ENCODE results near the gene PM20D1. TPM values are rescaled to one million over a fixed set of nuclear protein-coding genes. Genes with fewer than 3 reads are reported as not detected.
A peak's percentile ranks its signal among the peaks of the same experiment; 100 is the strongest.
"Not testable (repeated sequence)": the region's sequence is repeated elsewhere in the genome, so short reads cannot be mapped to it uniquely, and the experiment has no call there.

Gene PM20D1
- total RNA-seq, result not detected in 2 replicates
- 0.02 TPM in 1 of 2 replicates, not detected in the other for polyA plus RNA-seq
- not detected in 2 replicates for polyA plus RNA-seq (2012)
- polyA minus RNA-seq (ENCODE audit: low replicate concordance), result not detected in 2 replicates

GRCh38 chr1:205849619-205850355, at the start of gene PM20D1:
Gene PM20D1, minus strand, starts transcription at chr1:205850132. Its CDS starts 60 bp downstream, at chr1:205850072.
- no peak within 1 kb of the TSS for H3K9ac ChIP-seq (ENCODE audit: insufficient read depth, low read length)
- H3K4me2 ChIP-seq (ENCODE audit: extremely low read depth, insufficient read depth, low read length), result peak within 1 kb of the TSS; percentile 3
- H3K79me2 ChIP-seq (ENCODE audit: control insufficient read depth, insufficient read depth, low read length), result no peaks in the 10 kb centered on the region
- H3K36me3 ChIP-seq (ENCODE audit: control insufficient read depth, insufficient read depth, low read length), result no peaks in the 10 kb centered on the region
- no peak within 1 kb of the TSS for H3K27ac ChIP-seq (ENCODE audit: insufficient read depth, low read length)
- no peaks in the 10 kb centered on the region for H3K9me3 ChIP-seq (ENCODE audit: control insufficient read depth, insufficient read depth, low read depth, low read length)
- no peaks in the 10 kb centered on the region for H3K4me1 ChIP-seq (ENCODE audit: control insufficient read depth, extremely low read depth, insufficient read depth, low read length)
- DNase-seq (ENCODE audit: low read depth in 2 of 2), result peak; percentile 70 to 78
- no peak within 1 kb of the TSS for H2AFZ ChIP-seq (ENCODE audit: low read length)
- H3K4me3 ChIP-seq (replicated peaks in 1 of 4; ENCODE audit: control extremely low read depth in 1 of 4, insufficient read depth in 1 of 4, low read depth in 3 of 4, low read length in 4 of 4), result peak within 1 kb of the TSS in 3 of 4 experiments; percentile 24 to 51 (median 33)
- H3K27me3 ChIP-seq (ENCODE audit: control insufficient read depth, insufficient read depth, low read length), result no peaks in the 10 kb centered on the region
- no peak for TF ChIP-seq CTCF (conservative IDR thresholded peaks at IDR 0.05 in 1 of 2, IDR thresholded peaks at IDR 0.05 in 1 of 2; ENCODE audit: low read depth in 1 of 2, low read length in 2 of 2)
- TF ChIP-seq EZH2 (IDR thresholded peaks at IDR 0.05; ENCODE audit: low read length, missing control alignments), result no peak
- no peaks in the 10 kb centered on the region for H4K20me1 ChIP-seq (ENCODE audit: control insufficient read depth, extremely low read depth, insufficient read depth, low read length)

GRCh38 chr1:205896351-205896750, 46.4 kb upstream of the PM20D1 start:
- no peak overlapping the region for H3K4me2 ChIP-seq (ENCODE audit: extremely low read depth, insufficient read depth, low read length)
- no peak overlapping the region for H3K27ac ChIP-seq (ENCODE audit: insufficient read depth, low read length)
- no peaks in the 10 kb centered on the region for H3K9me3 ChIP-seq (ENCODE audit: control insufficient read depth, insufficient read depth, low read depth, low read length)
- H4K20me1 ChIP-seq (ENCODE audit: control insufficient read depth, extremely low read depth, insufficient read depth, low read length), result no peaks in the 10 kb centered on the region
- no peak overlapping the region for H3K9ac ChIP-seq (ENCODE audit: insufficient read depth, low read length)
- no peak overlapping the region for H3K4me3 ChIP-seq (replicated peaks in 1 of 4; ENCODE audit: control extremely low read depth in 1 of 4, insufficient read depth in 1 of 4, low read depth in 3 of 4, low read length in 4 of 4)
- H3K36me3 ChIP-seq (ENCODE audit: control insufficient read depth, insufficient read depth, low read length), result no peaks in the 10 kb centered on the region
- no peak overlapping the region for H2AFZ ChIP-seq (ENCODE audit: low read length)
- H3K79me2 ChIP-seq (ENCODE audit: control insufficient read depth, insufficient read depth, low read length), result no peaks in the 10 kb centered on the region
- DNase-seq (ENCODE audit: low read depth in 2 of 2), result no peak
- H3K4me1 ChIP-seq (ENCODE audit: control insufficient read depth, extremely low read depth, insufficient read depth, low read length), result no peaks in the 10 kb centered on the region
- no peaks in the 10 kb centered on the region for H3K27me3 ChIP-seq (ENCODE audit: control insufficient read depth, insufficient read depth, low read length)
- TF ChIP-seq CTCF (conservative IDR thresholded peaks at IDR 0.05 in 1 of 2, IDR thresholded peaks at IDR 0.05 in 1 of 2; ENCODE audit: low read depth in 1 of 2, low read length in 2 of 2) (no peak), EZH2 (IDR thresholded peaks at IDR 0.05; ENCODE audit: low read length, missing control alignments) (no peak)

GRCh38 chr1:205894119-205894518, 44.2 kb upstream of the PM20D1 start:
- not testable (repeated sequence) for H4K20me1 ChIP-seq (ENCODE audit: control insufficient read depth, extremely low read depth, insufficient read depth, low read length); H2AFZ ChIP-seq (ENCODE audit: low read length); H3K9ac ChIP-seq (ENCODE audit: insufficient read depth, low read length); H3K79me2 ChIP-seq (ENCODE audit: control insufficient read depth, insufficient read depth, low read length); H3K4me3 ChIP-seq (replicated peaks in 1 of 4; ENCODE audit: control extremely low read depth in 1 of 4, insufficient read depth in 1 of 4, low read depth in 3 of 4, low read length in 4 of 4); H3K27ac ChIP-seq (ENCODE audit: insufficient read depth, low read length); DNase-seq (ENCODE audit: low read depth in 2 of 2); H3K36me3 ChIP-seq (ENCODE audit: control insufficient read depth, insufficient read depth, low read length); H3K9me3 ChIP-seq (ENCODE audit: control insufficient read depth, insufficient read depth, low read depth, low read length); H3K4me2 ChIP-seq (ENCODE audit: extremely low read depth, insufficient read depth, low read length); H3K4me1 ChIP-seq (ENCODE audit: control insufficient read depth, extremely low read depth, insufficient read depth, low read length); H3K27me3 ChIP-seq (ENCODE audit: control insufficient read depth, insufficient read depth, low read length)

GRCh38 chr1:205892175-205892574, 42.2 kb upstream of the PM20D1 start:
- not testable (repeated sequence) for H3K4me1 ChIP-seq (ENCODE audit: control insufficient read depth, extremely low read depth, insufficient read depth, low read length); H4K20me1 ChIP-seq (ENCODE audit: control insufficient read depth, extremely low read depth, insufficient read depth, low read length); H3K27me3 ChIP-seq (ENCODE audit: control insufficient read depth, insufficient read depth, low read length); H3K9ac ChIP-seq (ENCODE audit: insufficient read depth, low read length); DNase-seq (ENCODE audit: low read depth in 2 of 2); H3K9me3 ChIP-seq (ENCODE audit: control insufficient read depth, insufficient read depth, low read depth, low read length); H3K36me3 ChIP-seq (ENCODE audit: control insufficient read depth, insufficient read depth, low read length); H3K4me3 ChIP-seq (replicated peaks in 1 of 4; ENCODE audit: control extremely low read depth in 1 of 4, insufficient read depth in 1 of 4, low read depth in 3 of 4, low read length in 4 of 4); H3K27ac ChIP-seq (ENCODE audit: insufficient read depth, low read length); H3K79me2 ChIP-seq (ENCODE audit: control insufficient read depth, insufficient read depth, low read length); H2AFZ ChIP-seq (ENCODE audit: low read length); H3K4me2 ChIP-seq (ENCODE audit: extremely low read depth, insufficient read depth, low read length)

- not testable (repeated sequence) for H3K27me3 ChIP-seq (ENCODE audit: control insufficient read depth, insufficient read depth, low read length); H3K4me1 ChIP-seq (ENCODE audit: control insufficient read depth, extremely low read depth, insufficient read depth, low read length); H2AFZ ChIP-seq (ENCODE audit: low read length); H3K9me3 ChIP-seq (ENCODE audit: control insufficient read depth, insufficient read depth, low read depth, low read length); H3K4me2 ChIP-seq (ENCODE audit: extremely low read depth, insufficient read depth, low read length); H3K9ac ChIP-seq (ENCODE audit: insufficient read depth, low read length); H3K36me3 ChIP-seq (ENCODE audit: control insufficient read depth, insufficient read depth, low read length); H3K27ac ChIP-seq (ENCODE audit: insufficient read depth, low read length); H3K4me3 ChIP-seq (replicated peaks in 1 of 4; ENCODE audit: control extremely low read depth in 1 of 4, insufficient read depth in 1 of 4, low read depth in 3 of 4, low read length in 4 of 4); H3K79me2 ChIP-seq (ENCODE audit: control insufficient read depth, insufficient read depth, low read length); H4K20me1 ChIP-seq (ENCODE audit: control insufficient read depth, extremely low read depth, insufficient read depth, low read length)
- DNase-seq (ENCODE audit: low read depth in 2 of 2), result peak in 1 of 2 donors; percentile 74
These were observed 41.5 kb upstream of the PM20D1 start for GRCh38 chr1:205891481-205891880.
